ENCODE data around the gene GTF3C5. TPM values are rescaled to one million over a fixed set of nuclear protein-coding genes. Genes with fewer than 3 reads are reported as not detected.

GTF3C5 gene
- total and polyA plus RNA-seq, 2 of the 4 experiments (the other 2 are of a cell fraction), result 49.1 to 52.3 TPM

- H3K27ac ChIP-seq (ENCODE audit: insufficient read depth, low read length), result no peak overlapping the region
- peaks cover 29% of the 10 kb centered on the region for H4K20me1 ChIP-seq (ENCODE audit: insufficient read depth, low read length)
- H4K91ac ChIP-seq (ENCODE audit: insufficient read depth, low read depth, low read length), result no peak overlapping the region
- no peak overlapping the region for H3K4me2 ChIP-seq (ENCODE audit: low read depth, low read length)
- H3K4ac ChIP-seq (ENCODE audit: low read depth, low read length), result no peak overlapping the region
- H2AFZ ChIP-seq (replicated peaks; ENCODE audit: low read length, poor library complexity), result no peak overlapping the region
- in situ Hi-C loops (cut with MboI; ENCODE audit: low sequenced_read_pairs) (loop anchor here (25.0 kb wide), 1 partner anchor 444 kb away; the partner anchor contains the start of gene SLC2A6), intact Hi-C loops (cut with micrococcal nuclease) (no loop called here), dilution Hi-C loops (cut with HindIII; ENCODE audit: low sequenced_read_pairs, unreplicated experiment) (no loop called here)
- no peak overlapping the region for H3K9ac ChIP-seq (ENCODE audit: low read depth, low read length)
- H4K5ac ChIP-seq (ENCODE audit: low read depth, low read length), result no peak overlapping the region
- H3K4me1 ChIP-seq (ENCODE audit: control insufficient read depth, insufficient read depth, low read length), result no peaks in the 10 kb centered on the region
- no peak for TF ChIP-seq BHLHE40 (IDR thresholded peaks at IDR 0.05; ENCODE audit: low read depth, low read length)
- no peak overlapping the region for H2AK9ac ChIP-seq (replicated peaks; ENCODE audit: low read depth, low read length, poor library complexity)
- no peak overlapping the region for H2BK15ac ChIP-seq (ENCODE audit: low read depth, low read length)
- no peak for ATAC-seq (ENCODE audit: low read depth)
- no peak overlapping the region for H3K56ac ChIP-seq (ENCODE audit: extremely low read depth, insufficient read depth, low read length)
- H2BK20ac ChIP-seq (ENCODE audit: low read depth, low read length), result no peak overlapping the region
- peaks cover 50% of the 10 kb centered on the region for H3K36me3 ChIP-seq (ENCODE audit: control insufficient read depth, insufficient read depth, low read length)
- WGBS, 2 experiments (ENCODE audit: extremely low coverage in 2 of 2, insufficient read length in 1 of 2), result 99% methylated on average over 8 of the region's 16 CpGs; no CpG with 5 or more reads in 1 of the 2 experiments
- H3K79me1 ChIP-seq (ENCODE audit: low read depth in 1 of 2, low read length in 2 of 2), result peaks cover 12 to 43% of the 10 kb centered on the region in 2 experiments; a peak in 3 of 4 replicates
- H2BK5ac ChIP-seq (ENCODE audit: low read depth, low read length, poor library complexity, severe bottlenecking), result no peak overlapping the region
- no peak overlapping the region for H3K18ac ChIP-seq (ENCODE audit: low read depth, low read length)
- BruUV-seq (replicated peaks), result no TSS peak
- H3K9me3 ChIP-seq (ENCODE audit: control insufficient read depth, insufficient read depth, low read length), result no peaks in the 10 kb centered on the region
- H2AK5ac ChIP-seq (ENCODE audit: low read depth, low read length), result no peak overlapping the region
- CTCF ChIA-PET, result interaction anchor here (1.7 kb wide), 1 partner anchor 101 kb away, joined by 4 read pairs; no protein-coding TSS in a partner anchor
- DNase-seq, result no peak
- no peak overlapping the region for H3K14ac ChIP-seq (replicated peaks; ENCODE audit: low read depth, low read length)
- H3K23ac ChIP-seq (ENCODE audit: low read depth, low read length), result no peak overlapping the region
- no peak overlapping the region for H2BK120ac ChIP-seq (ENCODE audit: low read depth, low read length)
- no peak overlapping the region for H4K8ac ChIP-seq (ENCODE audit: low read depth in 2 of 2, low read length in 2 of 2)
- H3K27me3 ChIP-seq (ENCODE audit: control insufficient read depth, insufficient read depth, low read length), result no peaks in the 10 kb centered on the region
- POLR2A ChIA-PET (ENCODE audit: unreplicated experiment), result no interaction called here
- H3K9me1 ChIP-seq (ENCODE audit: insufficient read depth, low read length), result no peaks in the 10 kb centered on the region
- H3K4me3 ChIP-seq (ENCODE audit: insufficient read depth, low read depth, low read length), result no peak overlapping the region
Measured at GRCh38 chr9:133043449-133044035, 12.7 kb downstream of the GTF3C5 start.
